Psoas muscle (tissue), 8 donors: ENCODE measurements around the gene LHFPL3. TPM values are rescaled to one million over a fixed set of nuclear protein-coding genes. Genes with fewer than 3 reads are reported as not detected.

Experiments
- ATAC-seq, 4 donors: fragments of 200-7000 bp; cut with Tn5 transposase; one replicate each; pipeline ENCODE4 v1.9.1; 2020; ENCODE audit warnings: moderate library complexity in 3 of 4, mild to moderate bottlenecking in 2 of 4
- DNase-seq, 2 donors: peaks; one replicate each; pipeline ENCODE4 v3.0.0-alpha.2; 2020
- H3K27ac ChIP-seq: fragments of 200-600 bp; one replicate; pipeline ENCODE4 v1.8.0; 2022
- H3K27me3 ChIP-seq, 3 donors: fragments of 200-600 bp in 1 of 3; one replicate each; pipeline versions ENCODE4 v1.6.1 to v1.8.0; 2013 to 2022; ENCODE audit warnings: low read length in 2 of 3, mild to moderate bottlenecking in 2 of 3, moderate library complexity in 1 of 3; ENCODE audit not compliant: insufficient read depth in 3 of 3
- H3K36me3 ChIP-seq, 2 donors: fragments of 200-600 bp in 1 of 2; one replicate each; pipeline versions ENCODE4 v1.6.1 to v1.8.0; 2013 to 2022; ENCODE audit warnings: low read depth in 1 of 2, mild to moderate bottlenecking in 1 of 2, moderate library complexity in 1 of 2; ENCODE audit not compliant: insufficient read depth in 1 of 2
- H3K4me1 ChIP-seq: fragments of 200-600 bp; one replicate; pipeline ENCODE4 v1.8.0; 2022
- H3K4me3 ChIP-seq: fragments of 200-600 bp; one replicate; pipeline ENCODE4 v1.8.0; 2022; ENCODE audit warnings: mild to moderate bottlenecking
- H3K9me3 ChIP-seq: fragments of 200-600 bp; one replicate; pipeline ENCODE4 v1.8.0; 2022
- CTCF ChIP-seq: fragments of 200-600 bp; IDR thresholded peaks from one replicate; pipeline ENCODE4 v1.8.0; 2022; ENCODE audit warnings: antibody characterized with exemption
- WGBS, 3 donors: extraction: QIAGEN DNeasy Blood & Tissue Kit; methylation state at CpG; one replicate each; pipeline versions ENCODE4 v1.1.6 to v1.1.7; 2013; 5-methylcytosine and 5-hydroxymethylcytosine counted together
- intact Hi-C, 2 donors: fragments of 100-400 bp; cut with DNase I; formaldehyde crosslinking; loops; one replicate each; pipeline versions ENCODE4 v1.11.0 to v1.14.2; 2022
- polyA plus RNA-seq, 3 donors: library from polyadenylated mRNA; stranded (reverse); fragments of 200-250 nt; gene quantifications; one replicate each; pipeline ENCODE4 v1.2.3, GENCODE V29; 2013
- total RNA-seq, 4 donors: library from RNA; stranded (reverse); fragmentation: NEBNext Ultra II Directional in 2 of 4; extraction: Animal tissue kit (Norgen Biotek cat#: 25700) in 2 of 4; gene quantifications; one replicate each; pipeline versions ENCODE4 v1.2.1 to v1.2.4, GENCODE V29; 2021 to 2023
- donor health status: healthy with polysubstance abuse.
- donor health status: DM: no; HTN: no; CAD: no; lungs with moderate emphysema.
- donor health status: Bipolar disorder and iron deficiency.
- donor health status: healthy.
- donor health status: DM: yes; HTN: yes; CAD: no.
- donor health status: DM: no; HTN: no; CAD: no.
- donor health status: DM: no; HTN: no; CAD: no.
- donor health status: DM: yes; HTN: yes; CAD: no.

LHFPL3 gene
- total and polyA plus RNA-seq, 7 donors, result not detected

DNA sequence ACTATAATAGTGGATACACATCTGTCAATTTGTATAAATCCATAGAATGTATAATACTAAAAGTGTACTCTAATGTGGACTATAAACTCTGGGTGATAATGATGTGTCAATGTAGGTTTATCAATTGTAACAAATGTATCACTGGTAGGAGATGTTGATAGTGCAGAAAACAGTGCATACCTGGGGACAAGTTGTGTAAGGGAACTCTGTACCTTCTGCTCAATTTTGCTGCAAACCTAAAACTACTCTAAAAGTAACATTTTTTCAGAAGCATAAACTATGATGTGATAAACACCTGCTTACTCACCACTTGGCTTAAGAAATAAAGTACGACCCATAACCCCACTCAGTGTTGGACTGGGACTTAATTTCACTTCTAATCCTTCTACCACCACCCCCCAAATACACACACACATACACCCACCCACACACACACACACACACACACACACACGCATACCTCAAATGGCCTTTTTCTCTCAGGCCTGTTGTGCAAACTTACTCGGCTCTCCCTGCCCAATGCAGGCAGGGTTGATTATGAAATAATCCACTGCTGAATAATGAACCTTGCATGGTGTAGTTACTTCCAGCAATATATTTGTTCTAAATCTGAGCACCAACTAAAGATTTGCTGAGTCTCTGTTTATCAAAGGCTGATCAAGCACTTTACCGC is 531.5 kb downstream of the LHFPL3 start:
- no peak overlapping the region for H3K27ac ChIP-seq
- ATAC-seq, result no peak
- no peak for DNase-seq
- no peak for TF ChIP-seq CTCF
- H3K36me3 ChIP-seq, result no peaks in the 10 kb centered on the region
- no peaks in the 10 kb centered on the region for H3K4me1 ChIP-seq
- 72 to 83% (median 73%) methylated on average over 4 of the region's 4 CpGs for WGBS, 3 donors
- peaks cover 0 to 10% (median 5%) of the 10 kb centered on the region in 3 donors for H3K27me3 ChIP-seq
- H3K9me3 ChIP-seq, result no peaks in the 10 kb centered on the region
- no peak overlapping the region for H3K4me3 ChIP-seq
- intact Hi-C loops, result no loop called here

DNA sequence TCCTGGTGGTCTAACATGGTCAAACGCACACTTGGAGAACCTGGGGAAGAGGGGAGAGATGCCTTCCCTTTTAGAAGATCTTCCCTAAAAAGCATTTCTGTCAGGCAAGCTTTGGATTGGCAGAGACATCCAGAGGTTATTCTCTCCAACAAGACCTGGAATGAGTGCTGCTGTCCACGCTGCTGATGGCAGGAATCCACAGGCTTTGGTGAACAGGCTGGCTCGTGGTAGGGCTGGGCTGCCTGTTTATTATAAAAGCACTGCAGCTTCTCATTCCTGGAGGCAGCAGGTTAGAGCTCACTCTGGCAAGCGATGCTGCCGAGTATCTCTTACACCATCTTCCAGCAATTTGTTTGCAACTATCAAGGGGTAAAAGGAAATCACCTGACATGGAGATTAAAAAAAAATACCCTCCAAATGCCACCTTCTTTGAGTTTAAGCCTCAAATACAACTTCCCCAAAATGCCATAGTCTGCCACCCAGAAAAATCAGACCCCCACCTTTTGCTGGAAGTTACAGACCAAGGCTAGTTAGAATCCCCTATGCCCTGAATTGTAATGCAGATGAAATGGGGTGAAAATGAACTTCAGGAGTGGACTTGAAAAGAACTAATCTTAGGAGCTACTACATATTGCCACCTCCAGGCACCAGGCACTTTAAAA is 533.5 kb downstream of the LHFPL3 start:
- peaks cover 0 to 10% (median 5%) of the 10 kb centered on the region in 3 donors for H3K27me3 ChIP-seq
- DNase-seq (no peak), ATAC-seq (no peak)
- intact Hi-C loops, result no loop called here
- no peak overlapping the region for H3K4me3 ChIP-seq
- no peak overlapping the region for H3K27ac ChIP-seq
- no peaks in the 10 kb centered on the region for H3K36me3 ChIP-seq
- H3K4me1 ChIP-seq, result no peaks in the 10 kb centered on the region
- no peak for TF ChIP-seq CTCF
- H3K9me3 ChIP-seq, result no peaks in the 10 kb centered on the region
- WGBS, 3 donors, result 45 to 55% (median 48%) methylated on average over 5 of the region's 5 CpGs

- no peak for ATAC-seq
- no peak for DNase-seq
- intact Hi-C loops, result no loop called here
- Histone ChIP-seq H3K4me1 (no peaks in the 10 kb centered on the region), H3K36me3 (no peaks in the 10 kb centered on the region), H3K27ac (no peak overlapping the region), H3K27me3 (peaks cover 0 to 10% (median 5%) of the 10 kb centered on the region in 3 donors), H3K4me3 (no peak overlapping the region), H3K9me3 (no peaks in the 10 kb centered on the region)
- no peak for TF ChIP-seq CTCF
- 54 to 72% (median 62%) methylated on average over 7 of the region's 7 CpGs for WGBS, 3 donors
Measured at GRCh38 chr7:104862719-104863118, 534.3 kb downstream of the LHFPL3 start.

DNA sequence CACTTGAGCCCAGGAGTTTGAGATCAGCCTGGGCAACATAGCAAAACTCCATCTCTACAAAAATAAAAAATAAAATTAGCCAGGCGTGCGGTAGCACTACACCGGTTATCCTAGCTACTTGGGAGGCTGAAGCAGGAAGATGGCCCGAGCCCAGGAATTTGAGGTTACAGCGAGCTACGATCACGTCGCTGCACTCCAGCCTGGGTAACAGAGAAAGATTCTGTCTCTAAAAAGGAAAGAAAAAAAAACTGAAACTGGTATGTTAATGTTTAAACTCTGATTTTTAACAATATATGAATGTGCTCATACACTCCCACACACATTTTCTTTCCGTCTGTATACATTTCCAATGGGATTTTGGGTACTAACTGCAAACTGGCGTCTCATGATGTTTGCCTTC is 545.0 kb downstream of the LHFPL3 start:
- intact Hi-C loops, result no loop called here
- no peaks in the 10 kb centered on the region for H3K27me3 ChIP-seq
- no peak overlapping the region for H3K4me3 ChIP-seq
- H3K9me3 ChIP-seq, result no peaks in the 10 kb centered on the region
- no peaks in the 10 kb centered on the region for H3K4me1 ChIP-seq
- H3K36me3 ChIP-seq, result no peaks in the 10 kb centered on the region
- ATAC-seq, result no peak
- WGBS, 3 donors, result 68 to 74% (median 68%) methylated on average over 10 of the region's 10 CpGs
- no peak overlapping the region for H3K27ac ChIP-seq
- no peak for TF ChIP-seq CTCF
- no peak for DNase-seq
